NT2/D1 (cell line): ENCODE data around the gene RAB26.
"Not testable (repeated sequence)": the region's sequence is repeated elsewhere in the genome, so short reads cannot be mapped to it uniquely, and the experiment has no call there.

Experiments used
- SUZ12 ChIP-seq: IDR thresholded peaks from 2 replicates; pipeline ENCODE4 v1.6.1; 2011; ENCODE audit not compliant: insufficient read length, insufficient read depth; ENCODE audit errors: extremely low read depth
- ZNF274 ChIP-seq: IDR thresholded peaks from 2 replicates; pipeline ENCODE4 v1.6.1; 2011; ENCODE audit warnings: mild to moderate bottlenecking, low read depth, low read length

- not testable (repeated sequence) for TF ChIP-seq ZNF274, SUZ12
These were observed 33.4 kb upstream of the RAB26 start for GRCh38 chr16:2114885-2115590.
